Uterus (tissue), 2 donors: ENCODE measurements around the gene GALK2.

Experiments used
- CTCF ChIP-seq, 4 experiments: fragments of 200-600 bp in 2 of 4; fragments of 450-650 bp in 2 of 4; sonication (generic) in 2 of 4; IDR thresholded peaks; one replicate each; pipeline ENCODE4 v1.5.1; 2016 to 2019; ENCODE audit warnings: antibody characterized with exemption in 4 of 4, mild to moderate bottlenecking in 2 of 4, moderate library complexity in 1 of 4
- POLR2A ChIP-seq, 2 donors: fragments of 450-650 bp; IDR thresholded peaks; one replicate each; pipeline ENCODE4 v1.6.1; 2016; ENCODE audit warnings: antibody characterized with exemption in 2 of 2, mild to moderate bottlenecking in 1 of 2, moderate library complexity in 1 of 2

DNA sequence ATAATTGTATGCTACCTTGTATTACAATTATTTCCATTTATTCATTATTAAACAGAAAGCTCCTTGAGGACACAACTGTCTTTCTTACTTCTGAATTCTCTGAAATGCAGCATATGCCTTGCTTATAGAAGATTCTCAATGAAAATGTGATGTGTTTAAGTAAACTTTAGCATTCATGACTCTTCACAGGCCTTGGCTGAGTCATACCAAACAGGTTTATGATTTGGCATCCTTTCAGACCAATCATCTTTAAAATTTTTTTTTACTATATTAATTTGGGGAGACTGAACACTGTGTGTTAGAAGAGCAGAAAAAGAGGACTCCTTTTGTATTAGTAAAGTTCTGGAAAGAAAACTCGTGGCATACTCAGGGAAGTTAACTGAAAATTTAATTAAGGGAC, 6.4 kb upstream of the GALK2 start:
- no peak for TF ChIP-seq CTCF (IDR thresholded peaks at IDR 0.05)
- TF ChIP-seq POLR2A (IDR thresholded peaks at IDR 0.05) = no peak
